ENCODE data around the gene BRD3OS. TPM values are rescaled to one million over a fixed set of nuclear protein-coding genes. Genes with fewer than 3 reads are reported as not detected.
A peak's percentile ranks its signal among the peaks of the same experiment; 100 is the strongest.

BRD3OS gene
- total and polyA plus RNA-seq, 2 of the 13 experiments (the other 11 are each of a cell fraction or from before 2014, with no cell fraction given), result 4.9 to 5.7 TPM

GRCh38 chr9:134057751-134058701, 32.7 kb downstream of the BRD3OS start (continued):
- TF ChIP-seq ARID4A (CRISPR knock-in tag; IDR thresholded peaks at IDR 0.05; ENCODE audit: borderline replicate concordance), result peak; percentile 74; the same call in 1 of the 2 replicates
- peak; percentile 48; the same call in 1 of the 2 replicates for TF ChIP-seq FOXA1 (IDR thresholded peaks at IDR 0.05)
- peak; percentile 92 for TF ChIP-seq FOXA1 (CRISPR knock-in tag; IDR thresholded peaks at IDR 0.05)
- TF ChIP-seq POLR2G (IDR thresholded peaks at IDR 0.05; ENCODE audit: low read depth, low read length), result no peak
- no peak for TF ChIP-seq ZNF24 (IDR thresholded peaks at IDR 0.05)
- peak; percentile 62; the same call in 1 of the 2 replicates for TF ChIP-seq SOX5 (CRISPR knock-in tag; IDR thresholded peaks at IDR 0.05; ENCODE audit: borderline replicate concordance)
- TF ChIP-seq ZNF329 (CRISPR knock-in tag; IDR thresholded peaks at IDR 0.05; ENCODE audit: low read depth), result 0 out of 2 replicates have a peak, but pooled peaks have one; percentile 24
- TF ChIP-seq FOSL2 (CRISPR knock-in tag; IDR thresholded peaks at IDR 0.05), result peak; percentile 53; the same call in 1 of the 2 replicates
- TF ChIP-seq ZC3H4 (CRISPR knock-in tag; IDR thresholded peaks at IDR 0.05; ENCODE audit: borderline replicate concordance), result no peak
- TF ChIP-seq ZNF703 (CRISPR knock-in tag; IDR thresholded peaks at IDR 0.05; ENCODE audit: borderline replicate concordance), result no peak
- peak; percentile 65 for TF ChIP-seq ZNF143 (CRISPR knock-in tag; IDR thresholded peaks at IDR 0.05)
- peak; percentile 96 for TF ChIP-seq FOXA3 (CRISPR knock-in tag; IDR thresholded peaks at IDR 0.05)
- TF ChIP-seq ZNF577 (CRISPR knock-in tag; IDR thresholded peaks at IDR 0.05; ENCODE audit: borderline replicate concordance, low read depth), result no peak
- TF ChIP-seq HDAC2 (CRISPR knock-in tag; IDR thresholded peaks at IDR 0.05), result peak; percentile 57; the same call in 1 of the 2 replicates
- TF ChIP-seq NR2F2 (IDR thresholded peaks at IDR 0.05; ENCODE audit: borderline replicate concordance, low read depth), result no peak
- TF ChIP-seq, protein P1, sequence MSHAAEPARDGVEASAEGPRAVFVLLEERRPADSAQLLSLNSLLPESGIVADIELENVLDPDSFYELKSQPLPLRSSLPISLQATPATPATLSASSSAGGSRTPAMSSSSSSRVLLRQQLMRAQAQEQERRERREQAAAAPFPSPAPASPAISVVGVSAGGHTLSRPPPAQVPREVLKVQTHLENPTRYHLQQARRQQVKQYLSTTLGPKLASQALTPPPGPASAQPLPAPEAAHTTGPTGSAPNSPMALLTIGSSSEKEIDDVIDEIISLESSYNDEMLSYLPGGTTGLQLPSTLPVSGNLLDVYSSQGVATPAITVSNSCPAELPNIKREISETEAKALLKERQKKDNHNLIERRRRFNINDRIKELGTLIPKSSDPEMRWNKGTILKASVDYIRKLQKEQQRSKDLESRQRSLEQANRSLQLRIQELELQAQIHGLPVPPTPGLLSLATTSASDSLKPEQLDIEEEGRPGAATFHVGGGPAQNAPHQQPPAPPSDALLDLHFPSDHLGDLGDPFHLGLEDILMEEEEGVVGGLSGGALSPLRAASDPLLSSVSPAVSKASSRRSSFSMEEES (CRISPR knock-in tag; IDR thresholded peaks at IDR 0.05), result peak; percentile 80
- TF ChIP-seq, protein P2, sequence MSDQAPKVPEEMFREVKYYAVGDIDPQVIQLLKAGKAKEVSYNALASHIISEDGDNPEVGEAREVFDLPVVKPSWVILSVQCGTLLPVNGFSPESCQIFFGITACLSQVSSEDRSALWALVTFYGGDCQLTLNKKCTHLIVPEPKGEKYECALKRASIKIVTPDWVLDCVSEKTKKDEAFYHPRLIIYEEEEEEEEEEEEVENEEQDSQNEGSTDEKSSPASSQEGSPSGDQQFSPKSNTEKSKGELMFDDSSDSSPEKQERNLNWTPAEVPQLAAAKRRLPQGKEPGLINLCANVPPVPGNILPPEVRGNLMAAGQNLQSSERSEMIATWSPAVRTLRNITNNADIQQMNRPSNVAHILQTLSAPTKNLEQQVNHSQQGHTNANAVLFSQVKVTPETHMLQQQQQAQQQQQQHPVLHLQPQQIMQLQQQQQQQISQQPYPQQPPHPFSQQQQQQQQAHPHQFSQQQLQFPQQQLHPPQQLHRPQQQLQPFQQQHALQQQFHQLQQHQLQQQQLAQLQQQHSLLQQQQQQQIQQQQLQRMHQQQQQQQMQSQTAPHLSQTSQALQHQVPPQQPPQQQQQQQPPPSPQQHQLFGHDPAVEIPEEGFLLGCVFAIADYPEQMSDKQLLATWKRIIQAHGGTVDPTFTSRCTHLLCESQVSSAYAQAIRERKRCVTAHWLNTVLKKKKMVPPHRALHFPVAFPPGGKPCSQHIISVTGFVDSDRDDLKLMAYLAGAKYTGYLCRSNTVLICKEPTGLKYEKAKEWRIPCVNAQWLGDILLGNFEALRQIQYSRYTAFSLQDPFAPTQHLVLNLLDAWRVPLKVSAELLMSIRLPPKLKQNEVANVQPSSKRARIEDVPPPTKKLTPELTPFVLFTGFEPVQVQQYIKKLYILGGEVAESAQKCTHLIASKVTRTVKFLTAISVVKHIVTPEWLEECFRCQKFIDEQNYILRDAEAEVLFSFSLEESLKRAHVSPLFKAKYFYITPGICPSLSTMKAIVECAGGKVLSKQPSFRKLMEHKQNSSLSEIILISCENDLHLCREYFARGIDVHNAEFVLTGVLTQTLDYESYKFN (CRISPR knock-in tag; conservative IDR thresholded peaks at IDR 0.05), result peak; percentile 90
- TF ChIP-seq, protein P3, sequence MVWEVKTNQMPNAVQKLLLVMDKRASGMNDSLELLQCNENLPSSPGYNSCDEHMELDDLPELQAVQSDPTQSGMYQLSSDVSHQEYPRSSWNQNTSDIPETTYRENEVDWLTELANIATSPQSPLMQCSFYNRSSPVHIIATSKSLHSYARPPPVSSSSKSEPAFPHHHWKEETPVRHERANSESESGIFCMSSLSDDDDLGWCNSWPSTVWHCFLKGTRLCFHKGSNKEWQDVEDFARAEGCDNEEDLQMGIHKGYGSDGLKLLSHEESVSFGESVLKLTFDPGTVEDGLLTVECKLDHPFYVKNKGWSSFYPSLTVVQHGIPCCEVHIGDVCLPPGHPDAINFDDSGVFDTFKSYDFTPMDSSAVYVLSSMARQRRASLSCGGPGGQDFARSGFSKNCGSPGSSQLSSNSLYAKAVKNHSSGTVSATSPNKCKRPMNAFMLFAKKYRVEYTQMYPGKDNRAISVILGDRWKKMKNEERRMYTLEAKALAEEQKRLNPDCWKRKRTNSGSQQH (CRISPR knock-in tag; IDR thresholded peaks at IDR 0.05; ENCODE audit: low read depth), result no peak
- no peak for TF ChIP-seq ZBTB7A (CRISPR knock-in tag; IDR thresholded peaks at IDR 0.05)
